GM12864 (cell line): ENCODE measurements around the gene SLC25A1.

Source experiments
- DNase-seq: peaks from one replicate; pipeline ENCODE4 v3.0.0-alpha.2; 2011; ENCODE audit warnings: low read depth
- H3K4me3 ChIP-seq: 2 replicates; pipeline ENCODE4 v1.5.1; 2011; ENCODE audit warnings: mild to moderate bottlenecking, low read depth, low read length, control low read depth
- TF ChIP-seq, protein P1 (sequence below): IDR thresholded peaks from 2 replicates; pipeline ENCODE4 v1.5.1; 2011; ENCODE audit warnings: low read depth, mild to moderate bottlenecking, moderate library complexity, low read length, control low read depth, inconsistent platforms; ENCODE audit errors: missing control alignments

The SLC25A1 gene

DNA sequence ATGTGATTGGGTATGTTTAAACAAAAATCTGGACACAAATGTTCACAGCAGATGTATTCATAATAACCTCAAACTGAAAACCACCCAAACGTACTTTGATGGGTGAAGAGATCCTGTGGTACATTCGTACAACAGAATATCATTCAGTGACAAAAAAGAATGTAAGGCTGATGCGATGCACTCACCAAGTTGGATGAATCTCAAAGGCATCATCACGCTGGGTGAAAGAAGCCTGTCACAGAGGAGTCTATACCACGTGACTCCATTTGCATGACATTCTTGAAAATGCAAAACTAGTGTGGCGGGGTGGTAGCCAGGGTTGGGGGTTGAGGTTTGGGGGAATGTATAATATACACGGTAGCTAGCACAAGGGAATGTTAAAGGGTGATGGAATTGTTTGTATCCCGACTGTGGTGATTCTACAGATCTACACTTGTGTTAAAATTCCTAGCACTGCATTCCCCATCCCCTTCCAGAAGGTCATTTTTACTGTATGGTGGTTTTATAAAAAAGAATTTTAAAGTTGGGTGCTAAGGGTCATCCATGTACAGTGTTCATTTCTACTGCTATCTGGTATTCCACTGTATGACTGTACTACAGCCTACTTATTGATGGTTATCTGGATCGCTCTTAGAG is 35.0 kb upstream of the SLC25A1 start:
- TF ChIP-seq, protein P1, sequence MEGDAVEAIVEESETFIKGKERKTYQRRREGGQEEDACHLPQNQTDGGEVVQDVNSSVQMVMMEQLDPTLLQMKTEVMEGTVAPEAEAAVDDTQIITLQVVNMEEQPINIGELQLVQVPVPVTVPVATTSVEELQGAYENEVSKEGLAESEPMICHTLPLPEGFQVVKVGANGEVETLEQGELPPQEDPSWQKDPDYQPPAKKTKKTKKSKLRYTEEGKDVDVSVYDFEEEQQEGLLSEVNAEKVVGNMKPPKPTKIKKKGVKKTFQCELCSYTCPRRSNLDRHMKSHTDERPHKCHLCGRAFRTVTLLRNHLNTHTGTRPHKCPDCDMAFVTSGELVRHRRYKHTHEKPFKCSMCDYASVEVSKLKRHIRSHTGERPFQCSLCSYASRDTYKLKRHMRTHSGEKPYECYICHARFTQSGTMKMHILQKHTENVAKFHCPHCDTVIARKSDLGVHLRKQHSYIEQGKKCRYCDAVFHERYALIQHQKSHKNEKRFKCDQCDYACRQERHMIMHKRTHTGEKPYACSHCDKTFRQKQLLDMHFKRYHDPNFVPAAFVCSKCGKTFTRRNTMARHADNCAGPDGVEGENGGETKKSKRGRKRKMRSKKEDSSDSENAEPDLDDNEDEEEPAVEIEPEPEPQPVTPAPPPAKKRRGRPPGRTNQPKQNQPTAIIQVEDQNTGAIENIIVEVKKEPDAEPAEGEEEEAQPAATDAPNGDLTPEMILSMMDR: no peak

GRCh38 chr22:19213001-19213400 is 34.5 kb upstream of the SLC25A1 start:
- no peak overlapping the region for H3K4me3 ChIP-seq
- TF ChIP-seq, protein P1: no peak
- DNase-seq: no peak

More for the DNA sequence above, 35.0 kb upstream of the SLC25A1 start:
- no peak for DNase-seq
- H3K4me3 ChIP-seq: no peak overlapping the region

DNA sequence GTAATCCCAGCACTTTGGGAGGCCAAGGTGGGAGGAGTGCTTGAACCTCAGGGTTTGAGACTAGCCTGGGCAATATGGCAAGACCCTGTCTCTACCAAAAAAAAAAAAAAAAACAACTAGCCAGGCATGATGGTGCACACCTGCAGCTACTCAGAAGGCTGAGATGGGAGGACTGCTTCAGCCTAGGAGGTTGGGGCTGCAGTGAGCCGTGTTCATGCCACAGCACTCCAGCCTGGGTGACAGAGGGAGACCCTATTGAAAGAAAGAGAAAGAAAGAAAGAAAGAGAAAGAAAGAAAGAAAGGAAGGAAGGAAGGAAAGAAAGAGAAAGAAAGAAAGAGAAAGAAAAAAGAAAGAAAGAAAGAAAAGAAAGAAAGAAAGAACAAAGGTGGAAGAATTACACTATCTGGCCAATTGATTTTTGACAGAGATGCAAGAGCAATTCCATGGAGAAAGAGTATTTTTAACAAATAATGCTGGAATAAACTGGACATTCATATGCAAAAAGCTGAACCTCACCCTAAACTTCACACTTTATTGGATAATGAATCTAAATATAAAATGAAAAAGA is 33.9 kb upstream of the SLC25A1 start:
- TF ChIP-seq, protein P1: no peak
- H3K4me3 ChIP-seq: no peak overlapping the region
- DNase-seq: no peak

- TF ChIP-seq, protein P1: no peak
- DNase-seq: no peak
- H3K4me3 ChIP-seq: no peak overlapping the region
Measured at GRCh38 chr22:19210188-19210587, 31.7 kb upstream of the SLC25A1 start.

DNA sequence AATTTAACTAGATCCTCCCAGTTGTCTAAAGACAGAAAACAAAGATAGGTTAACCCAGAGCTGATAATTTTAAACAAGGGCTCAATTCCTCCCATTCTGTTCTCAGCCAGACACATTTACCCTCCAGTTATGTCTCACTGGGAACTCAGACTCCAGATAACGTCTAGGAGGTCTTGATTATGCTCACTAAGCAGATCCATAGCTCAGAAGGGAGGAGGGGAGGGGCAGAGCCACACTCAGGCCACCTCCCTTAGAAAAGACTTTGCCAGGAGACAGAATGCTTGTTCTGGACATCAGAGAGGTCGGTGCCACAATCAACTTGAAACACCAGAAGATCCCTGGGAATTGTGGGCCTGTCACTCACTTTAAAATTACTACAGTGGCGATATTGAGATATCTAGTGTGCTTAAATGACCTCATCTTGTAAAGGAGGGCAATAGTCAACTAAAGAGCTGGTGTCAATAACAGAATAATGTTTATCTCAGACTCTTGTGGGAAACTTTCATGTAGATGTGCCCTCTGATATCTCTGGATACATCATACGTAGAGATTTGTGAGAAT is 29.8 kb upstream of the SLC25A1 start:
- no peak overlapping the region for H3K4me3 ChIP-seq
- DNase-seq: no peak
- TF ChIP-seq, protein P1: no peak

DNA sequence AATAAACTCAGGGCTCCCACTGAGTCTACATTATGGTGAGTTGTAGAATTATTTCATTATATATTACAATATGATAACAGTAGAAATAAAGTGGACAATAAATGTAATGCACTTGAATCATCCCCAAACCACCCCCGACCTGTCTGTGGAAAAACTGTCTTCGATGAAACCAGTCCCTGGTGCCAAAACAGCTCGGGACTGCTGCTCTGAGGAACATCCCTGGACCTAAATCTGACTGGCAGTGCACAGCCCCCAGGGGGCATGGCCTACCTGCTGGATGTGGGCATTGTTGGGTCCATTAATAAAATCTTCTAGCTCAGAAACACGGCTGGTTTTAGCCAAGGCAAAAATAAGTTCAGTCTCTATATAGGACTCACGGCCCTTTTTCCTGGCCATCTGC is 29.3 kb upstream of the SLC25A1 start:
- TF ChIP-seq, protein P1: no peak
- no peak overlapping the region for H3K4me3 ChIP-seq
- no peak for DNase-seq
